IPS DF 6.9 (cell line): ENCODE results near the gene GCA.

ENCODE experiments used
- DNase-seq: peaks from one replicate; pipeline ENCODE4 v3.0.0-alpha.2; 2013; ENCODE audit warnings: low read depth, low spot score
- H3K27ac ChIP-seq: one replicate; pipeline ENCODE4 v1.5.1; 2013; ENCODE audit warnings: low read length, control low read depth
- H3K27me3 ChIP-seq: 2 replicates; pipeline ENCODE4 v1.6.1; 2013; ENCODE audit warnings: mild to moderate bottlenecking, low read length; ENCODE audit not compliant: control insufficient read depth, insufficient read depth
- H3K36me3 ChIP-seq: 2 replicates; pipeline ENCODE4 v1.6.1; 2013; ENCODE audit warnings: low read length; ENCODE audit not compliant: control insufficient read depth, insufficient read depth
- H3K4me1 ChIP-seq: 2 replicates; pipeline ENCODE4 v1.6.1; 2013; ENCODE audit warnings: low read length; ENCODE audit not compliant: control insufficient read depth, insufficient read depth
- H3K4me3 ChIP-seq: 2 replicates; pipeline ENCODE4 v1.5.1; 2013; ENCODE audit warnings: mild to moderate bottlenecking, low read length
- H3K9me3 ChIP-seq: 2 replicates; pipeline ENCODE4 v1.6.1; 2013; ENCODE audit warnings: low read length, inconsistent platforms; ENCODE audit not compliant: control insufficient read depth, insufficient read depth
- WGBS: extraction: QIAGEN DNeasy Blood & Tissue Kit; methylation state at CpG from one replicate; pipeline ENCODE4 v1.1.7; 2013; ENCODE audit warnings: mixed read lengths, missing lambda C conversion rate; ENCODE audit not compliant: insufficient read length, insufficient coverage; 5-methylcytosine and 5-hydroxymethylcytosine counted together

Gene GCA

DNA sequence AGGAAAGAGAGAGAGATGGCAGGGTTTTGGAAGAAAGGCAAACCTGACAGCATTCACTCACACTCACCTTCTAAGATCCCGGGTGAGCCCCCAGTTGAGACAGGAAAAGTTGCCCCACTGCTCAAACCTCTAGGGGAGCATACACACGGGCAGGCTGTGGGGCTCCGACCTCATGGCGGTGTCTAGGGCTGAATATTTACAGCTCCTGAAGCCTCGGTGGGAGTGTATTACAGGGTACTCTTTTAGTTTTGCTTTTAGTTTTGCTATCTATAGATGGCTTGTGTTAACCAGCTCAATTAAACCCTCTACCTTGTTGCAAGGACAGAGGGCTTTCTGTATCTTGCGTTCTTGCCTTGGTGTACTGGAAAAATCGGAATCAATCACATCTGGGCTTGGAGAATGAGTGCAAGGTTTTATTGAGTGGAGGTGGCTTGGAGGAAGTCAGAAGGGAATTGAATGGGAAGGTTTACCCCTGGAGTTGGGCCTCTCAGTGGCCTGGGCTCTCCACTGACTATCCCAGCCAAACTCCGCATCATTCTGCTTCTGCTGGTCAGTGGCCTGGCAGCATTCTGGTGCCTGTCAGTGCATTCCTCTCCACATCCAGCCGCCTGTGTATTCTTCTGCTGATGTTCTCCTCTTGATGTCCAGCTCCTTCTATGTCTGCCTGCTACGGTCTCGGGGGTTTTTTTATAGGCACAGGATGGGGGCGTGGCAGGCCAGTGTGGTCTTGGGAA lies 15.3 kb upstream of the GCA start:
- Histone ChIP-seq H3K9me3 (no peaks in the 10 kb centered on the region), H3K27ac (no peak overlapping the region), H3K4me3 (no peak overlapping the region), H3K36me3 (no peaks in the 10 kb centered on the region), H3K27me3 (no peaks in the 10 kb centered on the region), H3K4me1 (no peaks in the 10 kb centered on the region)
- no peak for DNase-seq
- no CpG with 5 or more reads among the region's 12 CpGs for WGBS

DNA sequence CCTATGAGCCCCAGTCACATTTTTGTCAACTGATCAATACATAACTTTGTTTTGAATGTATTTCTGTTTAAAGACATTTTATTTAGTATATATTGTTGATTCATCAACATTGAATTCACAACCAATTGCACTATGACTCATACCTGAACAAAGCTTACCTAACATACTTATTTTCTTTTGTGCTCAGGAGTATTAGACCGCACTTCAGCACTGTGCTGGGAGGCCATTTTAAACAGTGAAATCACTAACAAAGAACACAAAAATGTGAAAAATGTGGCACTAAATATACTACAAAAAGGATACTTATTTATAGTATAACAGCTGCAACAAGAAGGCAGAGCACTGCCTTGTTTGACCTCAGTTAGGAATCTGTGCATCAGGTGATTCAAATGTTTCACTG lies 13.1 kb upstream of the GCA start:
- Histone ChIP-seq H3K4me3 (no peak overlapping the region), H3K4me1 (no peaks in the 10 kb centered on the region), H3K27me3 (no peaks in the 10 kb centered on the region), H3K27ac (no peak overlapping the region), H3K36me3 (no peaks in the 10 kb centered on the region), H3K9me3 (no peaks in the 10 kb centered on the region)
- no CpG with 5 or more reads among the region's 1 CpG for WGBS
- DNase-seq: no peak

DNA sequence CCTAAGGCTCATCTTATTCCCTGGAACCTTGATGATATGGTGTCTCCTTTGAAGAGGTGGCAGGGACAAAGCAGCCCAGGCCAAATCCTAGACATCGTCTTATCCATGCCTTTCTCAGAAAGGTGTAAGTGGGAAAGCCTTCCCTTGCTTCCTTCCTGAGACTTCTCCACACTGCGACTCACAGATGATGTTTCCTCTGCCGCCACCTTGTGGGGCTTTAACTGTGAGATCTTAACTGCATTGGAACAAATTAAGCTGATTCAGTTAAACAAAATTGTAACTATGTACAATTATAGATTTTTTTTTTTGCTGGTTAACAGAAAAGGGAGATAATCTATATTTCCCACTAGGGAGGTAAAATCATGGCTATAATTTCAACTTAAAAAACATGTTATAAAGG lies 10.0 kb upstream of the GCA start:
- H3K9me3 ChIP-seq: no peaks in the 10 kb centered on the region
- no CpG with 5 or more reads among the region's 3 CpGs for WGBS
- H3K27ac ChIP-seq: no peak overlapping the region
- H3K27me3 ChIP-seq: no peaks in the 10 kb centered on the region
- DNase-seq: no peak
- no peak overlapping the region for H3K4me3 ChIP-seq
- H3K36me3 ChIP-seq: no peaks in the 10 kb centered on the region
- no peaks in the 10 kb centered on the region for H3K4me1 ChIP-seq

DNA sequence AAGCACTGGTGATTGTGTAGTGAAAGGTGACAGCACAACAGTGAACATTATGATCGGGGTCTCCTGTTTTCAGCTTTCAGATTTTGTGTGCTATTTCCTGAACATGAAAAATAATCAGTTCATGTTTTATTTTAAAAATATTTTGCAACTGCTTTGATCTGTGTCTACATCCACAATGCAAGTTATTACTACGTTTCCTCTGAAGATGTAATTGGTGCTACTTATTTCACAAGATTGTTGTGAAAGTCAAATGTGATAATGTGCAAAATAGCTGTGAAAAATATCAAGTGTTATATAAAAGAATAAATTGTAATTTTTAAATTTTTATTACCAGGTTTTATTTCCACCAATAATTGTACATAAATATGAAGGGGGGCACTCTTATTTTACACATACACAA lies 6.1 kb upstream of the GCA start:
- Histone ChIP-seq H3K4me3 (no peak overlapping the region), H3K27me3 (no peaks in the 10 kb centered on the region), H3K36me3 (no peaks in the 10 kb centered on the region), H3K27ac (no peak overlapping the region), H3K4me1 (no peaks in the 10 kb centered on the region), H3K9me3 (no peaks in the 10 kb centered on the region)
- no peak for DNase-seq
- WGBS: no CpG with 5 or more reads among the region's 2 CpGs

DNA sequence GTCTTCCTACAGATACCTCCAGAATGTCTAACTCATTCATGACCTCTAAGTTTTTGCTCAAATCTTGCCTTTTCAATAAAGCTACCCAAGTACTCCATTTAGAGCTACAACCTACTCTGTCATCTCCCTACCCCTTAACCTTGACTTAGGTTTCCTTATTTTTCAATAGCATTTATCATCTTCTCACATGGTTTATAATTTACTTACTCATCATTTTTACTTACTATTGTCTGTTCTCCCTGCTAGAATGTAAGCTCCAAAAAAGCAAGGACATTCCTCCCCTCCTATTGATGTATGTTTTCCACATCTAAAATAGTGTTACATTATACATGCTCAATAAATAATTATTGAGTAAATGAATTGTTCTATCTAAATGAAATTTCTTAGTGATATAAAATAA lies 3.1 kb upstream of the GCA start:
- Histone ChIP-seq H3K9me3 (no peaks in the 10 kb centered on the region), H3K4me1 (no peaks in the 10 kb centered on the region; the same call in 1 of the 2 replicates), H3K4me3 (no peak overlapping the region), H3K27me3 (no peaks in the 10 kb centered on the region), H3K36me3 (no peaks in the 10 kb centered on the region), H3K27ac (no peak overlapping the region)
- no peak for DNase-seq

DNA sequence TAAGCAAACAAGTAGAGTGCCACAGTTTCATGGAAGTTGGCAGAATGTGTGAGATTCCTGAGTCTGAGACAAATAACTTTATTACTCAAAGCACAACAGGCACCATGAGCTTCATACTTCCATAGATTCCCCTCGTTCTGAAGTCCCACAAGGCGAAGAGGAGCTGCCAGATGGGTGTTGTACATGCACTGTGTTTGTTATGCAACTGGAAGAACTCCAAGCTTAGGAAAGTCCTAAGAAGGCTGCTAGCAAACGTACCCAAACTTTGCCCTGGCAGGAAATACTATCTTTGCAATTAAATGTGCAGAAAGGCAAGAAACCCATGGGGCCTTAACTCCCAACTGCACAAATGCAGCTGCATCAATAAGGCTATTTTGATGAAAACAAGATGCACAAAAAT lies 1.6 kb upstream of the GCA start:
- Histone ChIP-seq H3K36me3 (no peaks in the 10 kb centered on the region), H3K9me3 (no peaks in the 10 kb centered on the region), H3K27ac (no peak overlapping the region), H3K4me1 (no peaks in the 10 kb centered on the region; the same call in 1 of the 2 replicates), H3K4me3 (no peak overlapping the region), H3K27me3 (no peaks in the 10 kb centered on the region)
- no peak for DNase-seq
- WGBS: no CpG with 5 or more reads among the region's 3 CpGs

DNA sequence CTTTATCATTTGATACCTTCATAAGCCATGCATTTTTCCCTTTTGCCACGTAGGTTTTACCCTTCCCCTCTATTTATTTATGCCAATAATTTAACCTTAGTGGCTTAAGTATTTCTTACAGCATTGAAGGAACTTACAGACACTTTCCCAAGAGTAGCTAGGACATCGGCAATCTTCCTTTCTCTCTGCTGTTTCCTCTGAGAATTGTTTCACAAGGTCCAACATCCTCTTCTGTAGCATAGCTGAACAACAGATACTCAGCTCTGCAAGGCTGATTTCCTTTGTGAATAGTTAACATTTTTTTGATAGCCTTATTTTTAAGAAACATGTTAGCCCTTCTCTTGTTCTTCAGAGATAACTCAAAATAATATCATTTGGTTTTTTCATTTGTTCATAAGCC lies 1.1 kb upstream of the GCA start:
- DNase-seq: no peak
- Histone ChIP-seq H3K27me3 (no peaks in the 10 kb centered on the region), H3K4me1 (no peaks in the 10 kb centered on the region; the same call in 1 of the 2 replicates), H3K27ac (no peak overlapping the region), H3K9me3 (no peaks in the 10 kb centered on the region), H3K36me3 (no peaks in the 10 kb centered on the region), H3K4me3 (no peak overlapping the region)
- no CpG with 5 or more reads among the region's 2 CpGs for WGBS

DNA sequence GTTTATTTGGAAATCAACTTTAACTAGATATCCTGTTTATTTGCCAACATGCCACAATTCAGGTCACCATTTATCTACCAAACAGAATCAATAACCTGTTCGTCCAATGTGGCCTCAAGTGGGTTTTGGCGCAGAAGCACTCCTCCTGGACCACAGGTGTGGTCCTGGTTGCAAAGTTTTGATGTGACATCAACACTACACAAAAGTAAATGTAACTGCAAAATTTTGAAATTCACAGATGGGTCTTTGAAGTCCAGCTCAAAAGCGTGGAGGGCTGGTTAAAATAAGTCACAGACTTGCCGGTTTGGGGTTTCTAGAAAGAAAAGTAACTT lies 474 bp upstream of the GCA start:
- Histone ChIP-seq H3K36me3 (no peaks in the 10 kb centered on the region), H3K4me3 (peak overlapping the region; percentile 8; the same call in 1 of the 2 replicates), H3K9me3 (no peaks in the 10 kb centered on the region), H3K4me1 (no peaks in the 10 kb centered on the region; the same call in 1 of the 2 replicates), H3K27me3 (no peaks in the 10 kb centered on the region), H3K27ac (no peak overlapping the region)
- no peak for DNase-seq
- WGBS: no CpG with 5 or more reads among the region's 4 CpGs

DNA sequence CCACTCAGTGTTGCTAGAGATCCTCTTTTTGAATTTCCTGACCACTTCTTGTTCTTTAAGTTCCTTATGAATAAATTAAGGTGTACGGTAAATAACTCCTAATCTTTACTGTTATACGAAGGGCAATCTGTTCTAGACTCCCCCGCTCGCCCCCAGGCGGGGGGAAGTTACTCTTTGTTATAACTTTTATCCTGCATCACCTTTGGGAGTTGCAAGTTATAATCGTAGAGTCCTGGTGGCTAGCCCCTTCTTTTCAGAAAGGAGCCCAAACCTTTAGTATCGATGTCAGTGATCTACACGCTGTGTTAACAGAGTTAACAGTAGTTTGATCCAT lies 652 bp downstream of the GCA start:
- no peak for DNase-seq
- Histone ChIP-seq H3K27ac (no peak overlapping the region), H3K4me1 (no peaks in the 10 kb centered on the region; the same call in 1 of the 2 replicates), H3K36me3 (no peaks in the 10 kb centered on the region), H3K4me3 (peak overlapping the region; percentile 64; the same call in 1 of the 2 replicates), H3K9me3 (no peaks in the 10 kb centered on the region), H3K27me3 (no peaks in the 10 kb centered on the region)
- WGBS: no CpG with 5 or more reads among the region's 8 CpGs

DNA sequence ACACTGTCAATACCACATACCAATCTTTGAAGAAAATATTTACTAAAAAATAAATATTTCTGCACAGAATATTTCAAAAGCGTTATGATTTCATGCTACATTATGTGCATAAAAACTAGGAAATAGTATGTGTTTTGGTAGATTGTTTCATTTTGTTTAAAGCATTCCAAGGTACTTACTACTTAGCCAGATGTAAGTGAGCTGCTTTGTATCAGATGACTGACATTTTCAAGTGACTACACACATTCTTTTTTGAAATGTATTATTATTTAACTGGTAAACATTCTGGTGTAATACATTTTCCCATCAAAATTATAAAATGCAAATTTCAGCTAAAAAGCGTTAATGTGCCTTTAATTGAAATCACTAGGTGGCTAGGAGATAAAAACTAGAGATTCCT lies 21.5 kb downstream of the GCA start:
- no peaks in the 10 kb centered on the region for H3K27me3 ChIP-seq
- H3K27ac ChIP-seq: no peak overlapping the region
- H3K36me3 ChIP-seq: no peaks in the 10 kb centered on the region
- H3K4me3 ChIP-seq: no peak overlapping the region
- WGBS: no CpG with 5 or more reads among the region's 2 CpGs
- H3K9me3 ChIP-seq: no peaks in the 10 kb centered on the region
- no peak for DNase-seq
- H3K4me1 ChIP-seq: no peaks in the 10 kb centered on the region

DNA sequence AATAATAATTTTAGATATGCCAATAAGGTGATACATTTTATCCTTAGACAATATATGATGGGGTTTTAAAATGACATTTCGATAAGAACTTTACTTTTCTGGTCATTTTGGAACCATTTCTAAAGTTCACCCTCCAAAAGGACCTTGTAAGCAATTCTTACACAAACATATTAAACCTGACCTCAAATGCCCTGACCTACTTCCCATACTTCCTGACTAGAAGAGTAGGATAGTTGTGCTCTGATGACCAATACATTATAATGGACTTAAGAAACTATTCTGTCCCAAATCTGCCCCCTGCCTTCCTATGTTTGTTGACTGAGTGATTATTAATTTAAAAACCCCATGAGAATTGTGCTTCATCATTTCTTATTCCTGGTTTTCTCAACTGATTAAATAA lies 24.6 kb downstream of the GCA start:
- DNase-seq: no peak
- WGBS: no CpG with 5 or more reads among the region's 1 CpG

More for the DNA sequence above, 24.6 kb downstream of the GCA start:
- Histone ChIP-seq H3K9me3 (no peaks in the 10 kb centered on the region), H3K36me3 (no peaks in the 10 kb centered on the region), H3K4me1 (no peaks in the 10 kb centered on the region), H3K27ac (no peak overlapping the region), H3K27me3 (no peaks in the 10 kb centered on the region), H3K4me3 (no peak overlapping the region)
